Measurements from ENCODE around the gene CCL24. TPM values are rescaled to one million over a fixed set of nuclear protein-coding genes. Genes with fewer than 3 reads are reported as not detected.
"Not testable (repeated sequence)": the region's sequence is repeated elsewhere in the genome, so short reads cannot be mapped to it uniquely, and the experiment has no call there.

Gene CCL24
- total and polyA plus RNA-seq, 5 donors from 2014 or later: not detected

GRCh38 chr7:75847707-75848106, 34.1 kb upstream of the CCL24 start:
- ATAC-seq (ENCODE audit: low read depth in 2 of 2) (no peak), DNase-seq (no peak)
- H3K9me3 Mint-ChIP-seq: no peaks in the 10 kb centered on the region
- H3K36me3 ChIP-seq (ENCODE audit: control insufficient read depth, insufficient read depth, low read length): no peaks in the 10 kb centered on the region
- no peak overlapping the region for H3K4me3 Mint-ChIP-seq
- peaks cover 4% of the 10 kb centered on the region for H3K4me1 ChIP-seq (ENCODE audit: control insufficient read depth, insufficient read depth, low read length, poor library complexity, severe bottlenecking)
- no peaks in the 10 kb centered on the region for H3K27me3 Mint-ChIP-seq
- peaks cover 4 to 6% (median 5%) of the 10 kb centered on the region in 4 donors for H3K4me1 Mint-ChIP-seq
- H3K4me3 ChIP-seq (ENCODE audit: low read depth, low read length): no peak overlapping the region
- H3K27me3 ChIP-seq (ENCODE audit: control insufficient read depth, insufficient read depth, low read length): no peaks in the 10 kb centered on the region
- H3K27ac Mint-ChIP-seq: peak overlapping the region in 1 of 3 donors; percentile 40
- no peak overlapping the region for H3K27ac ChIP-seq (ENCODE audit: insufficient read depth, low read length, poor library complexity, severe bottlenecking)
- no peaks in the 10 kb centered on the region for H3K9me3 ChIP-seq (ENCODE audit: control insufficient read depth in 2 of 2, low read length in 2 of 2)
- no peaks in the 10 kb centered on the region for H3K36me3 Mint-ChIP-seq

- not testable (repeated sequence) for H3K27me3 Mint-ChIP-seq; H3K4me3 ChIP-seq (ENCODE audit: low read depth, low read length); H3K36me3 Mint-ChIP-seq; H3K27ac ChIP-seq (ENCODE audit: insufficient read depth, low read length, poor library complexity, severe bottlenecking); H3K4me1 ChIP-seq (ENCODE audit: control insufficient read depth, insufficient read depth, low read length, poor library complexity, severe bottlenecking); H3K9me3 Mint-ChIP-seq; H3K36me3 ChIP-seq (ENCODE audit: control insufficient read depth, insufficient read depth, low read length); ATAC-seq (ENCODE audit: low read depth in 2 of 2); H3K9me3 ChIP-seq (ENCODE audit: control insufficient read depth in 2 of 2, low read length in 2 of 2); H3K27me3 ChIP-seq (ENCODE audit: control insufficient read depth, insufficient read depth, low read length); H3K4me1 Mint-ChIP-seq; DNase-seq; H3K4me3 Mint-ChIP-seq
- peak overlapping the region in 1 of 3 donors; percentile 48 for H3K27ac Mint-ChIP-seq
These were observed 31.5 kb upstream of the CCL24 start for GRCh38 chr7:75845132-75845531.

- no peaks in the 10 kb centered on the region for H3K27me3 ChIP-seq (ENCODE audit: control insufficient read depth, insufficient read depth, low read length)
- H3K27ac ChIP-seq (ENCODE audit: insufficient read depth, low read length, poor library complexity, severe bottlenecking): no peak overlapping the region
- H3K9me3 ChIP-seq (ENCODE audit: control insufficient read depth in 2 of 2, low read length in 2 of 2): no peaks in the 10 kb centered on the region
- H3K27me3 Mint-ChIP-seq: no peaks in the 10 kb centered on the region
- no peak overlapping the region for H3K4me3 Mint-ChIP-seq
- no peaks in the 10 kb centered on the region for H3K36me3 Mint-ChIP-seq
- ATAC-seq (ENCODE audit: low read depth in 2 of 2): no peak
- peaks cover 4 to 10% (median 7%) of the 10 kb centered on the region in 4 donors for H3K4me1 Mint-ChIP-seq
- no peaks in the 10 kb centered on the region for H3K9me3 Mint-ChIP-seq
- H3K27ac Mint-ChIP-seq: no peak overlapping the region
- H3K36me3 ChIP-seq (ENCODE audit: control insufficient read depth, insufficient read depth, low read length): no peaks in the 10 kb centered on the region
- DNase-seq: no peak
- H3K4me3 ChIP-seq (ENCODE audit: low read depth, low read length): no peak overlapping the region
- peaks cover 6% of the 10 kb centered on the region for H3K4me1 ChIP-seq (ENCODE audit: control insufficient read depth, insufficient read depth, low read length, poor library complexity, severe bottlenecking)
These were observed 30.6 kb upstream of the CCL24 start for GRCh38 chr7:75844158-75844557.

GRCh38 chr7:75843613-75844116, 30.1 kb upstream of the CCL24 start:
- Histone ChIP-seq H3K36me3 (ENCODE audit: control insufficient read depth, insufficient read depth, low read length) (no peaks in the 10 kb centered on the region), H3K4me1 (ENCODE audit: control insufficient read depth, insufficient read depth, low read length, poor library complexity, severe bottlenecking) (peaks cover 6% of the 10 kb centered on the region), H3K9me3 (ENCODE audit: control insufficient read depth in 2 of 2, low read length in 2 of 2) (no peaks in the 10 kb centered on the region), H3K27me3 (ENCODE audit: control insufficient read depth, insufficient read depth, low read length) (no peaks in the 10 kb centered on the region), H3K27ac (ENCODE audit: insufficient read depth, low read length, poor library complexity, severe bottlenecking) (no peak overlapping the region), H3K4me3 (ENCODE audit: low read depth, low read length) (no peak overlapping the region)
- no peak for DNase-seq
- Mint-ChIP-seq H3K4me1 (peaks cover 4 to 10% (median 7%) of the 10 kb centered on the region in 4 donors), H3K36me3 (no peaks in the 10 kb centered on the region), H3K9me3 (no peaks in the 10 kb centered on the region), H3K27ac (no peak overlapping the region), H3K27me3 (peaks cover under 1% of the 10 kb centered on the region), H3K4me3 (no peak overlapping the region)
- ATAC-seq (ENCODE audit: low read depth in 2 of 2): no peak

GRCh38 chr7:75842836-75843446, 29.3 kb upstream of the CCL24 start:
- Histone ChIP-seq H3K27me3 (ENCODE audit: control insufficient read depth, insufficient read depth, low read length) (no peaks in the 10 kb centered on the region), H3K27ac (ENCODE audit: insufficient read depth, low read length, poor library complexity, severe bottlenecking) (no peak overlapping the region), H3K4me1 (ENCODE audit: control insufficient read depth, insufficient read depth, low read length, poor library complexity, severe bottlenecking) (peaks cover 6% of the 10 kb centered on the region), H3K9me3 (ENCODE audit: control insufficient read depth in 2 of 2, low read length in 2 of 2) (no peaks in the 10 kb centered on the region), H3K4me3 (ENCODE audit: low read depth, low read length) (no peak overlapping the region), H3K36me3 (ENCODE audit: control insufficient read depth, insufficient read depth, low read length) (no peaks in the 10 kb centered on the region)
- Mint-ChIP-seq H3K36me3 (no peaks in the 10 kb centered on the region), H3K27ac (peak overlapping the region in 2 of 3 donors; percentile 39 to 53), H3K4me1 (peaks cover 4 to 10% (median 7%) of the 10 kb centered on the region in 4 donors), H3K9me3 (no peaks in the 10 kb centered on the region), H3K4me3 (no peak overlapping the region), H3K27me3 (peaks cover 4% of the 10 kb centered on the region)
- DNase-seq (peak in 1 of 3 donors; percentile 43), ATAC-seq (ENCODE audit: low read depth in 2 of 2) (peak; percentile 62 to 65)

- ATAC-seq (ENCODE audit: low read depth in 2 of 2): no peak
- H3K4me3 Mint-ChIP-seq: no peak overlapping the region
- no peaks in the 10 kb centered on the region for H3K27me3 ChIP-seq (ENCODE audit: control insufficient read depth, insufficient read depth, low read length)
- DNase-seq: no peak
- peaks cover 8% of the 10 kb centered on the region for H3K27me3 Mint-ChIP-seq
- no peaks in the 10 kb centered on the region for H3K9me3 ChIP-seq (ENCODE audit: control insufficient read depth in 2 of 2, low read length in 2 of 2)
- no peak overlapping the region for H3K27ac ChIP-seq (ENCODE audit: insufficient read depth, low read length, poor library complexity, severe bottlenecking)
- no peak overlapping the region for H3K27ac Mint-ChIP-seq
- no peaks in the 10 kb centered on the region for H3K36me3 Mint-ChIP-seq
- H3K4me1 Mint-ChIP-seq: peaks cover 4 to 10% (median 7%) of the 10 kb centered on the region in 4 donors
- no peaks in the 10 kb centered on the region for H3K9me3 Mint-ChIP-seq
- H3K36me3 ChIP-seq (ENCODE audit: control insufficient read depth, insufficient read depth, low read length): no peaks in the 10 kb centered on the region
- no peak overlapping the region for H3K4me3 ChIP-seq (ENCODE audit: low read depth, low read length)
- H3K4me1 ChIP-seq (ENCODE audit: control insufficient read depth, insufficient read depth, low read length, poor library complexity, severe bottlenecking): peaks cover 6% of the 10 kb centered on the region
These were observed 26.4 kb upstream of the CCL24 start for GRCh38 chr7:75840029-75840428.

GRCh38 chr7:75838281-75838930, 24.8 kb upstream of the CCL24 start:
- not testable (repeated sequence) for H3K9me3 ChIP-seq (ENCODE audit: control insufficient read depth in 2 of 2, low read length in 2 of 2); H3K36me3 Mint-ChIP-seq; ATAC-seq (ENCODE audit: low read depth in 2 of 2); H3K4me1 Mint-ChIP-seq; H3K4me3 ChIP-seq (ENCODE audit: low read depth, low read length); DNase-seq; H3K4me3 Mint-ChIP-seq; H3K27me3 Mint-ChIP-seq; H3K27ac ChIP-seq (ENCODE audit: insufficient read depth, low read length, poor library complexity, severe bottlenecking); H3K36me3 ChIP-seq (ENCODE audit: control insufficient read depth, insufficient read depth, low read length); H3K4me1 ChIP-seq (ENCODE audit: control insufficient read depth, insufficient read depth, low read length, poor library complexity, severe bottlenecking); H3K27me3 ChIP-seq (ENCODE audit: control insufficient read depth, insufficient read depth, low read length); H3K9me3 Mint-ChIP-seq
- H3K27ac Mint-ChIP-seq: peak overlapping the region in 2 of 3 donors; percentile 14 to 60

GRCh38 chr7:75836798-75837197, 23.2 kb upstream of the CCL24 start:
- Mint-ChIP-seq H3K27ac (no peak overlapping the region), H3K36me3 (no peaks in the 10 kb centered on the region), H3K4me1 (no peaks in the 10 kb centered on the region), H3K27me3 (peaks cover 8% of the 10 kb centered on the region), H3K4me3 (no peak overlapping the region), H3K9me3 (no peaks in the 10 kb centered on the region)
- ATAC-seq (ENCODE audit: low read depth in 2 of 2) (no peak), DNase-seq (no peak)
- Histone ChIP-seq H3K36me3 (ENCODE audit: control insufficient read depth, insufficient read depth, low read length) (no peaks in the 10 kb centered on the region), H3K4me3 (ENCODE audit: low read depth, low read length) (no peak overlapping the region), H3K27me3 (ENCODE audit: control insufficient read depth, insufficient read depth, low read length) (no peaks in the 10 kb centered on the region), H3K9me3 (ENCODE audit: control insufficient read depth in 2 of 2, low read length in 2 of 2) (no peaks in the 10 kb centered on the region), H3K4me1 (ENCODE audit: control insufficient read depth, insufficient read depth, low read length, poor library complexity, severe bottlenecking) (no peaks in the 10 kb centered on the region), H3K27ac (ENCODE audit: insufficient read depth, low read length, poor library complexity, severe bottlenecking) (no peak overlapping the region)
